GM19324 (cell line): ENCODE data around the gene KDM4E.
"Not testable (repeated sequence)": the region's sequence is repeated elsewhere in the genome, so short reads cannot be mapped to it uniquely, and the experiment has no call there.

ENCODE experiments used
- ATAC-seq: cut with Tn5 transposase; IDR thresholded peaks from one replicate; pipeline ENCODE4 v1.9.1; 2021; ENCODE audit warnings: mild to moderate bottlenecking, moderate library complexity; ENCODE audit not compliant: unreplicated experiment, low FRiP score

Gene KDM4E

GRCh38 chr11:95049122-95049521 lies 24.1 kb downstream of the KDM4E start, which contains the start of gene KDM4F:
Gene KDM4F, plus strand, starts transcription at chr11:95049422.
- ATAC-seq: not testable (repeated sequence)

- no peak for ATAC-seq
These were observed 25.6 kb downstream of the KDM4E start for GRCh38 chr11:95050595-95051202.

GRCh38 chr11:95054356-95054755 lies 29.3 kb downstream of the KDM4E start:
- no peak for ATAC-seq

GRCh38 chr11:95055283-95055897 lies 30.3 kb downstream of the KDM4E start:
- ATAC-seq: no peak

- ATAC-seq: no peak
These were observed 32.9 kb downstream of the KDM4E start for GRCh38 chr11:95057959-95058358.

GRCh38 chr11:95058621-95059020 lies 33.6 kb downstream of the KDM4E start:
- no peak for ATAC-seq

GRCh38 chr11:95059046-95059445 lies 34.0 kb downstream of the KDM4E start:
- no peak for ATAC-seq

- no peak for ATAC-seq
These were observed 40.3 kb downstream of the KDM4E start for GRCh38 chr11:95065336-95065735.

GRCh38 chr11:95066716-95067038 lies 41.6 kb downstream of the KDM4E start, which contains the start of gene SRSF8:
Gene SRSF8, plus strand, starts transcription at chr11:95066919. Its CDS starts 308 bp downstream, at chr11:95067227.
- peak; percentile 58 for ATAC-seq

GRCh38 chr11:95067039-95067840 lies 42.2 kb downstream of the KDM4E start:
- peak; percentile 80 for ATAC-seq

- no peak for ATAC-seq
These were observed 42.8 kb downstream of the KDM4E start for GRCh38 chr11:95067841-95068219.

- ATAC-seq: peak; percentile 54
These were observed 43.5 kb downstream of the KDM4E start for GRCh38 chr11:95068549-95068948.

GRCh38 chr11:95070471-95070870 lies 45.4 kb downstream of the KDM4E start:
- no peak for ATAC-seq

GRCh38 chr11:95072948-95073347 lies 47.9 kb downstream of the KDM4E start:
- no peak for ATAC-seq

- no peak for ATAC-seq
These were observed 49.9 kb downstream of the KDM4E start for GRCh38 chr11:95074792-95075563.

- peak; percentile 61 for ATAC-seq
These were observed 51.4 kb downstream of the KDM4E start for GRCh38 chr11:95076416-95076815.

- no peak for ATAC-seq
These were observed 51.9 kb downstream of the KDM4E start for GRCh38 chr11:95076981-95077380.
